Stomach (tissue), 9 donors: ENCODE results near the gene SOCS3. TPM values are rescaled to one million over a fixed set of nuclear protein-coding genes. Genes with fewer than 3 reads are reported as not detected.

Source experiments
- DNase-seq, 2 donors: peaks; one replicate each; pipeline versions ENCODE4 v3.0.0 to v3.0.0-alpha.2; 2013 to 2019
- H3K27ac ChIP-seq, 5 donors: fragments of 200-600 bp in 4 of 5; sonication (generic) in 4 of 5; one replicate each; pipeline ENCODE4 v1.5.1; 2013 to 2019; ENCODE audit warnings: mild to moderate bottlenecking in 1 of 5, moderate library complexity in 1 of 5
- H3K27me3 ChIP-seq, 3 donors: fragments of 200-600 bp; sonication (generic); one replicate each; pipeline ENCODE4 v1.5.1; 2017 to 2019; ENCODE audit warnings: mixed run types in 1 of 3
- H3K36me3 ChIP-seq, 4 donors: fragments of 200-600 bp; sonication (generic); 1 replicate in 3 of 4; 2 replicates in 1 of 4; pipeline ENCODE4 v1.5.1; 2016 to 2019
- H3K4me1 ChIP-seq, 4 donors: fragments of 200-600 bp; sonication (generic); one replicate each; pipeline ENCODE4 v1.5.1; 2016 to 2019
- H3K4me3 ChIP-seq, 4 donors: fragments of 200-600 bp; sonication (generic) in 3 of 4; one replicate each; pipeline ENCODE4 v1.5.1; 2016 to 2019; ENCODE audit warnings: mild to moderate bottlenecking in 1 of 4
- H3K9me3 ChIP-seq, 4 donors: fragments of 200-600 bp; sonication (generic); one replicate each; pipeline ENCODE4 v1.5.1; 2016 to 2019
- CTCF ChIP-seq, 7 experiments: fragments of 450-650 bp in 4 of 7; fragments of 200-600 bp in 3 of 7; sonication (generic) in 3 of 7; IDR thresholded peaks; one replicate each; pipeline ENCODE4 v1.5.1; 2016 to 2019; ENCODE audit warnings: antibody characterized with exemption in 7 of 7, control low read depth in 2 of 7, mild to moderate bottlenecking in 1 of 7
- EP300 ChIP-seq: sonication (generic); formaldehyde crosslinking; IDR thresholded peaks from one replicate; pipeline ENCODE4 v1.6.1; 2017; ENCODE audit warnings: antibody characterized with exemption
- POLR2A ChIP-seq, 4 donors: fragments of 450-650 bp; IDR thresholded peaks; one replicate each; pipeline ENCODE4 v1.6.1; 2016; ENCODE audit warnings: antibody characterized with exemption in 4 of 4, control low read depth in 2 of 4, mild to moderate bottlenecking in 1 of 4, moderate library complexity in 1 of 4
- POLR2AphosphoS5 ChIP-seq, 3 donors: sonication (generic); formaldehyde crosslinking; IDR thresholded peaks; one replicate each; pipeline ENCODE4 v1.6.1; 2016; ENCODE audit warnings: antibody characterized with exemption in 3 of 3
- WGBS, 5 donors: extraction: QIAGEN DNeasy Blood & Tissue Kit in 3 of 5; methylation state at CpG; one replicate each; pipeline versions ENCODE4 v1.1.5 to v1.1.7; 2013 to 2018; 5-methylcytosine and 5-hydroxymethylcytosine counted together
- intact Hi-C: fragments of 100-400 bp; cut with DNase I; formaldehyde crosslinking; loops from one replicate; pipeline ENCODE4 v1.15.1; 2023; ENCODE audit warnings: low total_unique reads
- polyA plus RNA-seq, 3 donors: library from polyadenylated mRNA; stranded (reverse); fragments of 200-250 nt; gene quantifications; one replicate each; pipeline ENCODE4 v1.2.3, GENCODE V29; 2013
- total RNA-seq, 5 donors: library from RNA; depleted of rRNA; stranded (reverse); fragments of >200 nt; gene quantifications; one replicate each; pipeline versions ENCODE4 v1.1.0 to v1.2.3, GENCODE V29; 2014 to 2016
- donor health status: healthy with polysubstance abuse.
- donor health status: Bipolar disorder and iron deficiency.
- donor health status: healthy.

The SOCS3 gene
- total and polyA plus RNA-seq, 8 donors: 18.7 to 62.9 (median 50.1) TPM

- no peak for TF ChIP-seq POLR2A (IDR thresholded peaks at IDR 0.05)
- Histone ChIP-seq H3K4me1 (peaks cover 0 to 18% (median 2%) of the 10 kb centered on the region in 4 donors), H3K27me3 (peaks cover 0 to 5% (median 5%) of the 10 kb centered on the region in 3 donors), H3K9me3 (no peaks in the 10 kb centered on the region), H3K4me3 (no peak overlapping the region), H3K36me3 (no peaks in the 10 kb centered on the region), H3K27ac (no peak overlapping the region)
- no peak for DNase-seq
- intact Hi-C loops: loop anchor here (10.0 kb wide), 1 partner anchor 54 kb away; no protein-coding TSS in a partner anchor
- 81 to 87% (median 83%) methylated on average over 7 of the region's 7 CpGs for WGBS, 5 donors
Measured at GRCh38 chr17:78371056-78371455, 11.2 kb upstream of the SOCS3 start.

- no peak for DNase-seq
- H3K9me3 ChIP-seq: no peaks in the 10 kb centered on the region
- 57 to 70% (median 66%) methylated on average over 7 to 13 of the region's 13 CpGs for WGBS, 5 donors
- TF ChIP-seq EP300: no peak
- TF ChIP-seq CTCF (IDR thresholded peaks at IDR 0.05): no peak
- no peak for TF ChIP-seq POLR2A (IDR thresholded peaks at IDR 0.05)
- no peak for TF ChIP-seq POLR2AphosphoS5 (IDR thresholded peaks at IDR 0.05)
- H3K27me3 ChIP-seq: peaks cover 0 to 16% (median 5%) of the 10 kb centered on the region in 3 donors
- H3K4me1 ChIP-seq: peaks cover 0 to 17% (median 8%) of the 10 kb centered on the region in 4 donors
- no peak overlapping the region for H3K4me3 ChIP-seq
- no peaks in the 10 kb centered on the region for H3K36me3 ChIP-seq
- H3K27ac ChIP-seq: no peak overlapping the region
- intact Hi-C loops: loop anchor here (10.0 kb wide), 1 partner anchor 55 kb away; no protein-coding TSS in a partner anchor
Measured at GRCh38 chr17:78369791-78370381, 10.0 kb upstream of the SOCS3 start.

- 90 to 95% (median 93%) methylated on average over 8 of the region's 8 CpGs for WGBS, 5 donors
- no peak for DNase-seq
- TF ChIP-seq POLR2AphosphoS5 (IDR thresholded peaks at IDR 0.05): no peak
- TF ChIP-seq EP300: no peak
- TF ChIP-seq CTCF (IDR thresholded peaks at IDR 0.05): no peak
- TF ChIP-seq POLR2A (IDR thresholded peaks at IDR 0.05): no peak
- no peaks in the 10 kb centered on the region for H3K36me3 ChIP-seq
- H3K9me3 ChIP-seq: no peaks in the 10 kb centered on the region
- peaks cover 0 to 16% (median 5%) of the 10 kb centered on the region in 3 donors for H3K27me3 ChIP-seq
- intact Hi-C loops: no loop called here
- H3K4me3 ChIP-seq: no peak overlapping the region
- no peak overlapping the region for H3K27ac ChIP-seq
- peaks cover 0 to 15% (median 8%) of the 10 kb centered on the region in 4 donors for H3K4me1 ChIP-seq
Measured at GRCh38 chr17:78368854-78369495, 9.1 kb upstream of the SOCS3 start.

- DNase-seq: no peak
Measured at GRCh38 chr17:78368348-78368747, 8.5 kb upstream of the SOCS3 start.

GRCh38 chr17:78367193-78367592 is 7.3 kb upstream of the SOCS3 start:
- H3K4me3 ChIP-seq: no peak overlapping the region
- no peaks in the 10 kb centered on the region for H3K9me3 ChIP-seq
- DNase-seq: no peak
- H3K36me3 ChIP-seq: no peaks in the 10 kb centered on the region
- no peak overlapping the region for H3K27ac ChIP-seq
- intact Hi-C loops: no loop called here
- peaks cover 0 to 16% (median 5%) of the 10 kb centered on the region in 3 donors for H3K27me3 ChIP-seq
- TF ChIP-seq POLR2AphosphoS5 (IDR thresholded peaks at IDR 0.05) (no peak), EP300 (no peak), POLR2A (IDR thresholded peaks at IDR 0.05) (no peak), CTCF (IDR thresholded peaks at IDR 0.05) (no peak)
- WGBS, 5 donors: 70 to 88% (median 84%) methylated on average over 5 of the region's 5 CpGs
- H3K4me1 ChIP-seq: peaks cover 0 to 15% (median 8%) of the 10 kb centered on the region in 4 donors

More at GRCh38 chr17:78368348-78368747, 8.5 kb upstream of the SOCS3 start:
- peaks cover 0 to 16% (median 5%) of the 10 kb centered on the region in 3 donors for H3K27me3 ChIP-seq
- peaks cover 0 to 15% (median 8%) of the 10 kb centered on the region in 4 donors for H3K4me1 ChIP-seq
- H3K4me3 ChIP-seq: no peak overlapping the region
- TF ChIP-seq POLR2AphosphoS5 (IDR thresholded peaks at IDR 0.05): no peak
- no peak for TF ChIP-seq POLR2A (IDR thresholded peaks at IDR 0.05)
- no peak for TF ChIP-seq EP300
- whole genome bisulfite sequencing, 5 donors: 38 to 69% (median 51%) methylated on average over 5 to 6 of the region's 6 CpGs
- no peaks in the 10 kb centered on the region for H3K36me3 ChIP-seq
- intact Hi-C loops: no loop called here
- no peaks in the 10 kb centered on the region for H3K9me3 ChIP-seq
- H3K27ac ChIP-seq: no peak overlapping the region
